ENCODE results near the gene PAN3.

DNA sequence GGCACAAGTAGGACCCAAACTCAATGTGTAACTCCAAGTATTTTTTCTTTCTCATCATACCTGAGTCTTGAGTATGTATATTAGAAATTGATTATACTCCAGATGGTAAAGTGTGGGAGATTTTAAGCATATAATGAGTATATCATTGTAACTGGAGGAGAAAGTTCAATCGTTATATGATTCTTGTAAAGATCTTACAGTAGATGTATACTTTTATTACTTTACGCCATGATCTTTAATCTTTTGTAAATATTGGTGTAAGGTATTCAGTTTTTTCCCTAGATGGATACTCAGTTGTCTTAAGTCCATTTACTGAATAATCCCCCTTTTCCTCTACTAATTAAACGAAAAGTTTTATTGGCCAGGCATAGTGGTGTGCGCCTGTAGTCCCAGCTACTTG is 25.2 kb downstream of the PAN3 start:
- TF ChIP-seq, protein P1, sequence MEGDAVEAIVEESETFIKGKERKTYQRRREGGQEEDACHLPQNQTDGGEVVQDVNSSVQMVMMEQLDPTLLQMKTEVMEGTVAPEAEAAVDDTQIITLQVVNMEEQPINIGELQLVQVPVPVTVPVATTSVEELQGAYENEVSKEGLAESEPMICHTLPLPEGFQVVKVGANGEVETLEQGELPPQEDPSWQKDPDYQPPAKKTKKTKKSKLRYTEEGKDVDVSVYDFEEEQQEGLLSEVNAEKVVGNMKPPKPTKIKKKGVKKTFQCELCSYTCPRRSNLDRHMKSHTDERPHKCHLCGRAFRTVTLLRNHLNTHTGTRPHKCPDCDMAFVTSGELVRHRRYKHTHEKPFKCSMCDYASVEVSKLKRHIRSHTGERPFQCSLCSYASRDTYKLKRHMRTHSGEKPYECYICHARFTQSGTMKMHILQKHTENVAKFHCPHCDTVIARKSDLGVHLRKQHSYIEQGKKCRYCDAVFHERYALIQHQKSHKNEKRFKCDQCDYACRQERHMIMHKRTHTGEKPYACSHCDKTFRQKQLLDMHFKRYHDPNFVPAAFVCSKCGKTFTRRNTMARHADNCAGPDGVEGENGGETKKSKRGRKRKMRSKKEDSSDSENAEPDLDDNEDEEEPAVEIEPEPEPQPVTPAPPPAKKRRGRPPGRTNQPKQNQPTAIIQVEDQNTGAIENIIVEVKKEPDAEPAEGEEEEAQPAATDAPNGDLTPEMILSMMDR (IDR thresholded peaks at IDR 0.05): no peak
- TF ChIP-seq, protein P2, sequence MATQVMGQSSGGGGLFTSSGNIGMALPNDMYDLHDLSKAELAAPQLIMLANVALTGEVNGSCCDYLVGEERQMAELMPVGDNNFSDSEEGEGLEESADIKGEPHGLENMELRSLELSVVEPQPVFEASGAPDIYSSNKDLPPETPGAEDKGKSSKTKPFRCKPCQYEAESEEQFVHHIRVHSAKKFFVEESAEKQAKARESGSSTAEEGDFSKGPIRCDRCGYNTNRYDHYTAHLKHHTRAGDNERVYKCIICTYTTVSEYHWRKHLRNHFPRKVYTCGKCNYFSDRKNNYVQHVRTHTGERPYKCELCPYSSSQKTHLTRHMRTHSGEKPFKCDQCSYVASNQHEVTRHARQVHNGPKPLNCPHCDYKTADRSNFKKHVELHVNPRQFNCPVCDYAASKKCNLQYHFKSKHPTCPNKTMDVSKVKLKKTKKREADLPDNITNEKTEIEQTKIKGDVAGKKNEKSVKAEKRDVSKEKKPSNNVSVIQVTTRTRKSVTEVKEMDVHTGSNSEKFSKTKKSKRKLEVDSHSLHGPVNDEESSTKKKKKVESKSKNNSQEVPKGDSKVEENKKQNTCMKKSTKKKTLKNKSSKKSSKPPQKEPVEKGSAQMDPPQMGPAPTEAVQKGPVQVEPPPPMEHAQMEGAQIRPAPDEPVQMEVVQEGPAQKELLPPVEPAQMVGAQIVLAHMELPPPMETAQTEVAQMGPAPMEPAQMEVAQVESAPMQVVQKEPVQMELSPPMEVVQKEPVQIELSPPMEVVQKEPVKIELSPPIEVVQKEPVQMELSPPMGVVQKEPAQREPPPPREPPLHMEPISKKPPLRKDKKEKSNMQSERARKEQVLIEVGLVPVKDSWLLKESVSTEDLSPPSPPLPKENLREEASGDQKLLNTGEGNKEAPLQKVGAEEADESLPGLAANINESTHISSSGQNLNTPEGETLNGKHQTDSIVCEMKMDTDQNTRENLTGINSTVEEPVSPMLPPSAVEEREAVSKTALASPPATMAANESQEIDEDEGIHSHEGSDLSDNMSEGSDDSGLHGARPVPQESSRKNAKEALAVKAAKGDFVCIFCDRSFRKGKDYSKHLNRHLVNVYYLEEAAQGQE (IDR thresholded peaks at IDR 0.05; ENCODE audit: insufficient read depth in 1 of 2, low read depth in 2 of 2, low read length in 1 of 2): no peak
- TF ChIP-seq TCF7L2 (IDR thresholded peaks at IDR 0.05; ENCODE audit: low read depth, low read length): no peak

Data from Panc1 (cell line).